Measurements from ENCODE around the gene PRKG1.

- TF ChIP-seq CTCF (conservative IDR thresholded peaks at IDR 0.05 in 1 of 2, IDR thresholded peaks at IDR 0.05 in 1 of 2; ENCODE audit: extremely low read depth in 1 of 2, insufficient read depth in 1 of 2, low read depth in 1 of 2, low read length in 2 of 2), result no peak
- no peak for TF ChIP-seq EZH2 (IDR thresholded peaks at IDR 0.05; ENCODE audit: borderline replicate concordance, low read length)
These were observed 1257.5 kb downstream of the PRKG1 start for GRCh38 chr10:52331638-52332364.
